Measurements from ENCODE around the gene IL1A.

IL1A gene

DNA sequence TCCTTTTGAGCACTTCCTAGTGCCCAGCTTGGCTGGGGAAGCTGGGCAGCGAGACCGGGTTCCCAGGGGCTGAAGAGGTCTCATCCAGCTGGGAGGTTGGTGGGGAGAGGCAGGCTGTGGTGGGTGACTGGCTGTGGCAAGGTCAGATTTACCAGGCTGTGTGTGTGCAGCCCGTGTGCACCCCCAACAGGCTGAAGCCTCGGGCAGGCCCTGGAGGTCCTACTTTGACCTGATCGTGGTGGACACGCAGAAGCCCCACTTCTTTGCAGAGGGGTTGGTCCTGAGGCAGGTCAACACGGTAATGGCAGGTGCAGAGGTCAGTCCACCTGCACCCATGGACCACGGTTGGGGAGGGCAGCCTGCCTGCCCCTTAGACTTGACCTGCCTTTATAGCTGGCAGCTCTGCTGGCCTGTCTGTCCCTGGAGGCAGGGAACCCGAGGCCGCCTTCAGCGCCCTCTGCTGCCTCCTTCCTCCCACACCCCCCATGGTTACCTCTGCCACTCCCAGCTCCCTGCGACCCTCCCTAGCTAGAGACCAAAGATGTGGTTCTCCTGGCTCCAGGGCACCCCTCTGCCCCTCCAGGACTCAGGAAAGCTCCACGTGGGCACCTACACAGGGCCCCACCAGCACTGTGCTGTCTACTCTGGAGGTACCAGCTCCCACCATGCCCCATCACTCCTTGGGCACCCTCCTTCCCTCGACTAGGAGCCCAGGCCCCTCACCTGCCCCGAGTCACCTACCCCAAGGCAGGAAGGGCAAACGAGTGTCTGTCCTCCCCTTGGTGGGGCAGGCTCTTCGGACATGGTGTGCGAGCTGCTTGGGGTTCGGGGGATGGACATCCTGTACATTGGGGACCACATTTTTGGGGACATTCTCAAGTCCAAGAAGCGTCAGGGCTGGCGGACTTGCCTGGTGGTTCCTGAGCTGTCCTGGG is 59.4 kb downstream of the IL1A start:
- no peak for DNase-seq

GRCh38 chr2:112723995-112724394 is 60.3 kb downstream of the IL1A start:
- DNase-seq, result no peak
